SK-N-SH (cell line): ENCODE data around the gene PROK2. TPM values are rescaled to one million over a fixed set of nuclear protein-coding genes. Genes with fewer than 3 reads are reported as not detected.

Experiments
- CTCF ChIA-PET: fragments of 300-600, 350-600 bp; formaldehyde crosslinking; extraction: SDS; loops from one replicate; lab custom pipeline; 2021; lab: Yijun Ruan, JAX
- POLR2A ChIA-PET: fragments of 350-600 bp; sonication (Branson Sonifier 250); formaldehyde crosslinking; extraction: SDS; loops from one replicate; lab custom pipeline; 2020; ENCODE audit warnings: antibody characterized with exemption, inconsistent platforms; lab: Yijun Ruan, JAX
- DNase-seq: peaks from one replicate; pipeline ENCODE4 v3.0.0; 2012
- H2AFZ ChIP-seq: fragments of 200-600 bp; sonication (generic); 2 replicates; pipeline ENCODE4 v1.8.1; 2016; ENCODE audit warnings: antibody characterized with exemption, mild to moderate bottlenecking, low read depth
- H3F3A ChIP-seq: fragments of 200-600 bp; sonication (generic); replicated peaks from 2 replicates; pipeline ENCODE3; 2016; ENCODE audit warnings: antibody characterized with exemption, mild to moderate bottlenecking; ENCODE audit not compliant: insufficient read depth
- H3K27ac ChIP-seq, 2 experiments: fragments of 200-500 bp in 1 of 2; fragments of 200-600 bp in 1 of 2; sonication (Bioruptor generic) in 1 of 2; sonication (generic), shearing (Covaris generic) in 1 of 2; 2 replicates each; pipeline versions ENCODE4 v1.5.1 to v1.6.1; 2014 to 2016; ENCODE audit warnings: low read depth in 2 of 2, inconsistent platforms in 1 of 2, low read length in 1 of 2, mild to moderate bottlenecking in 1 of 2, mixed read lengths in 1 of 2
- H3K27me3 ChIP-seq: fragments of 200-600 bp; sonication (generic), shearing (Covaris generic); 2 replicates; pipeline ENCODE4 v1.6.1; 2016; ENCODE audit warnings: mixed run types; ENCODE audit not compliant: insufficient read depth
- H3K36me3 ChIP-seq, 2 experiments: fragments of 200-500 bp in 1 of 2; fragments of 200-600 bp in 1 of 2; sonication (Bioruptor generic) in 1 of 2; sonication (generic) in 1 of 2; replicated peaks in 1 of 2; 2 replicates each; pipeline versions ENCODE3 to v1.5.1; 2014 to 2016; ENCODE audit warnings: low read length in 1 of 2, mild to moderate bottlenecking in 1 of 2; ENCODE audit not compliant: insufficient read depth in 2 of 2, control insufficient read depth in 1 of 2
- H3K4me1 ChIP-seq, 2 experiments: fragments of 200-500 bp in 1 of 2; fragments of 200-600 bp in 1 of 2; sonication (Bioruptor generic) in 1 of 2; sonication (generic), shearing (Covaris generic) in 1 of 2; 2 replicates each; pipeline versions ENCODE4 v1.5.1 to v1.6.1; 2014 to 2016; ENCODE audit warnings: low read depth in 1 of 2, low read length in 1 of 2, mixed run types in 1 of 2; ENCODE audit not compliant: insufficient read depth in 2 of 2, control insufficient read depth in 1 of 2
- H3K4me2 ChIP-seq: fragments of 200-600 bp; sonication (generic), shearing (Covaris generic); 2 replicates; pipeline ENCODE4 v1.6.1; 2017; ENCODE audit warnings: mixed run types
- H3K4me3 ChIP-seq, 2 experiments: fragments of 200-500 bp in 1 of 2; fragments of 200-600 bp in 1 of 2; sonication (Bioruptor generic) in 1 of 2; sonication (generic), shearing (Covaris generic) in 1 of 2; 2 replicates each; pipeline versions ENCODE4 v1.5.1 to v1.8.1; 2014 to 2016; ENCODE audit warnings: low read depth in 2 of 2, inconsistent platforms in 1 of 2, low read length in 1 of 2, mild to moderate bottlenecking in 1 of 2, mixed read lengths in 1 of 2, moderate library complexity in 1 of 2
- H3K79me2 ChIP-seq: fragments of 200-600 bp; sonication (generic); 2 replicates; pipeline ENCODE4 v1.8.1; 2017; ENCODE audit warnings: mild to moderate bottlenecking; ENCODE audit not compliant: insufficient read depth
- H3K9ac ChIP-seq: fragments of 200-600 bp; sonication (generic); 2 replicates; pipeline ENCODE4 v1.6.1; 2017; ENCODE audit warnings: mixed run types
- H3K9me2 ChIP-seq: fragments of 200-600 bp; sonication (generic); 2 replicates; pipeline ENCODE4 v1.6.1; 2017; ENCODE audit warnings: mixed run types
- H3K9me3 ChIP-seq: fragments of 200-600 bp; sonication (generic); 2 replicates; pipeline ENCODE4 v1.6.1; 2017; ENCODE audit warnings: mixed run types, mild to moderate bottlenecking, moderate library complexity
- H4K20me1 ChIP-seq: fragments of 200-600 bp; sonication (generic); 2 replicates; pipeline ENCODE4 v1.6.1; 2017; ENCODE audit warnings: mild to moderate bottlenecking, mixed run types; ENCODE audit not compliant: insufficient read depth
- CHD2 ChIP-seq: fragments of 150-350 bp; IDR thresholded peaks from 2 replicates; pipeline ENCODE4 v1.6.1; 2018; ENCODE audit warnings: low read length; ENCODE audit not compliant: partially characterized antibody
- EZH2phosphoT487 ChIP-seq: fragments of 200-600 bp; sonication (generic); IDR thresholded peaks from 2 replicates; pipeline ENCODE4 v1.6.1; 2017; ENCODE audit warnings: low read depth, mixed run types, mild to moderate bottlenecking, antibody characterized with exemption, moderate library complexity, borderline replicate concordance
- FOXJ3 ChIP-seq: sonication (generic); formaldehyde crosslinking; IDR thresholded peaks from 2 replicates; pipeline ENCODE4 v1.5.1; 2020; ENCODE audit warnings: mild to moderate bottlenecking, missing genetic modification reagents
- GABPA ChIP-seq: IDR thresholded peaks from 2 replicates; pipeline ENCODE4 v1.4.0; 2012; ENCODE audit warnings: low read depth, mild to moderate bottlenecking
- NFIC ChIP-seq: IDR thresholded peaks from 2 replicates; pipeline ENCODE4 v1.4.0; 2012; ENCODE audit warnings: borderline replicate concordance
- NRF1 ChIP-seq: IDR thresholded peaks from 2 replicates; pipeline ENCODE4 v1.6.1; 2012; ENCODE audit warnings: low read depth, mild to moderate bottlenecking, low read length
- RAD21 ChIP-seq: IDR thresholded peaks from 2 replicates; pipeline ENCODE4 v1.6.1; 2012; ENCODE audit warnings: mild to moderate bottlenecking, low read length
- RCOR1 ChIP-seq: fragments of 150-350 bp; IDR thresholded peaks from 2 replicates; pipeline ENCODE4 v1.6.1; 2017; ENCODE audit warnings: antibody characterized with exemption, low read length
- RFX5 ChIP-seq: IDR thresholded peaks from 2 replicates; pipeline ENCODE4 v1.6.1; 2012; ENCODE audit warnings: mild to moderate bottlenecking, improper control_type of control experiment, low read length
- SMC3 ChIP-seq: IDR thresholded peaks from 2 replicates; pipeline ENCODE4 v1.6.1; 2012; ENCODE audit warnings: low read depth, low read length, improper control_type of control experiment
- TAF1 ChIP-seq: IDR thresholded peaks from 2 replicates; pipeline ENCODE4 v1.6.1; 2012; ENCODE audit warnings: low read depth, mild to moderate bottlenecking, low read length, moderate library complexity, borderline replicate concordance
- TCF12 ChIP-seq: IDR thresholded peaks from 2 replicates; pipeline ENCODE4 v1.4.0; 2012
- USF1 ChIP-seq: IDR thresholded peaks from 2 replicates; pipeline ENCODE4 v1.4.0; 2012; ENCODE audit warnings: low read depth, borderline replicate concordance
- YY1 ChIP-seq: IDR thresholded peaks from 2 replicates; pipeline ENCODE4 v1.4.0; 2012; ENCODE audit warnings: low read depth, mild to moderate bottlenecking
- WGBS: methylation state at CpG from one replicate; pipeline ENCODE4 v1.1.6; 2017; ENCODE audit warnings: low lambda C conversion rate; 5-methylcytosine and 5-hydroxymethylcytosine counted together
- polyA plus RNA-seq, 3 experiments: library from polyadenylated mRNA; depleted of rRNA; stranded (reverse); fragments of >200 nt; gene quantifications; 2 replicates each; pipeline ENCODE4 v1.2.3, GENCODE V29; 2012
- TF ChIP-seq, protein P1 (sequence below): IDR thresholded peaks from 2 replicates; pipeline ENCODE4 v1.4.0; 2012; ENCODE audit warnings: low read depth, borderline replicate concordance
- TF ChIP-seq, protein P2 (sequence below): fragments of 200-600 bp; sonication (generic); IDR thresholded peaks from 2 replicates; pipeline ENCODE4 v1.6.1; 2017; ENCODE audit warnings: antibody characterized with exemption, mild to moderate bottlenecking, moderate library complexity
- TF ChIP-seq, protein P3 (sequence below): IDR thresholded peaks from 2 replicates; pipeline ENCODE4 v1.6.1; 2012; ENCODE audit warnings: mild to moderate bottlenecking, low read depth, low read length, moderate library complexity

The PROK2 gene
- polyA plus RNA-seq, 1 of the 3 experiments (the other 2 are of a cell fraction) = not detected

- POLR2A ChIA-PET = no interaction called here
- TF ChIP-seq NRF1 (no peak), RFX5 (no peak), CHD2 (no peak), NFIC (no peak), YY1 (no peak), EZH2phosphoT487 (no peak), SMC3 (no peak), TCF12 (no peak), RCOR1 (no peak), FOXJ3 (CRISPR knock-in tag) (no peak), TAF1 (no peak), RAD21 (no peak), USF1 (no peak), GABPA (no peak)
- TF ChIP-seq, protein P1, sequence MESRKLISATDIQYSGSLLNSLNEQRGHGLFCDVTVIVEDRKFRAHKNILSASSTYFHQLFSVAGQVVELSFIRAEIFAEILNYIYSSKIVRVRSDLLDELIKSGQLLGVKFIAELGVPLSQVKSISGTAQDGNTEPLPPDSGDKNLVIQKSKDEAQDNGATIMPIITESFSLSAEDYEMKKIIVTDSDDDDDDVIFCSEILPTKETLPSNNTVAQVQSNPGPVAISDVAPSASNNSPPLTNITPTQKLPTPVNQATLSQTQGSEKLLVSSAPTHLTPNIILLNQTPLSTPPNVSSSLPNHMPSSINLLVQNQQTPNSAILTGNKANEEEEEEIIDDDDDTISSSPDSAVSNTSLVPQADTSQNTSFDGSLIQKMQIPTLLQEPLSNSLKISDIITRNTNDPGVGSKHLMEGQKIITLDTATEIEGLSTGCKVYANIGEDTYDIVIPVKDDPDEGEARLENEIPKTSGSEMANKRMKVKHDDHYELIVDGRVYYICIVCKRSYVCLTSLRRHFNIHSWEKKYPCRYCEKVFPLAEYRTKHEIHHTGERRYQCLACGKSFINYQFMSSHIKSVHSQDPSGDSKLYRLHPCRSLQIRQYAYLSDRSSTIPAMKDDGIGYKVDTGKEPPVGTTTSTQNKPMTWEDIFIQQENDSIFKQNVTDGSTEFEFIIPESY = no peak
- TF ChIP-seq, protein P2, sequence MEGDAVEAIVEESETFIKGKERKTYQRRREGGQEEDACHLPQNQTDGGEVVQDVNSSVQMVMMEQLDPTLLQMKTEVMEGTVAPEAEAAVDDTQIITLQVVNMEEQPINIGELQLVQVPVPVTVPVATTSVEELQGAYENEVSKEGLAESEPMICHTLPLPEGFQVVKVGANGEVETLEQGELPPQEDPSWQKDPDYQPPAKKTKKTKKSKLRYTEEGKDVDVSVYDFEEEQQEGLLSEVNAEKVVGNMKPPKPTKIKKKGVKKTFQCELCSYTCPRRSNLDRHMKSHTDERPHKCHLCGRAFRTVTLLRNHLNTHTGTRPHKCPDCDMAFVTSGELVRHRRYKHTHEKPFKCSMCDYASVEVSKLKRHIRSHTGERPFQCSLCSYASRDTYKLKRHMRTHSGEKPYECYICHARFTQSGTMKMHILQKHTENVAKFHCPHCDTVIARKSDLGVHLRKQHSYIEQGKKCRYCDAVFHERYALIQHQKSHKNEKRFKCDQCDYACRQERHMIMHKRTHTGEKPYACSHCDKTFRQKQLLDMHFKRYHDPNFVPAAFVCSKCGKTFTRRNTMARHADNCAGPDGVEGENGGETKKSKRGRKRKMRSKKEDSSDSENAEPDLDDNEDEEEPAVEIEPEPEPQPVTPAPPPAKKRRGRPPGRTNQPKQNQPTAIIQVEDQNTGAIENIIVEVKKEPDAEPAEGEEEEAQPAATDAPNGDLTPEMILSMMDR = no peak
- TF ChIP-seq, protein P3, sequence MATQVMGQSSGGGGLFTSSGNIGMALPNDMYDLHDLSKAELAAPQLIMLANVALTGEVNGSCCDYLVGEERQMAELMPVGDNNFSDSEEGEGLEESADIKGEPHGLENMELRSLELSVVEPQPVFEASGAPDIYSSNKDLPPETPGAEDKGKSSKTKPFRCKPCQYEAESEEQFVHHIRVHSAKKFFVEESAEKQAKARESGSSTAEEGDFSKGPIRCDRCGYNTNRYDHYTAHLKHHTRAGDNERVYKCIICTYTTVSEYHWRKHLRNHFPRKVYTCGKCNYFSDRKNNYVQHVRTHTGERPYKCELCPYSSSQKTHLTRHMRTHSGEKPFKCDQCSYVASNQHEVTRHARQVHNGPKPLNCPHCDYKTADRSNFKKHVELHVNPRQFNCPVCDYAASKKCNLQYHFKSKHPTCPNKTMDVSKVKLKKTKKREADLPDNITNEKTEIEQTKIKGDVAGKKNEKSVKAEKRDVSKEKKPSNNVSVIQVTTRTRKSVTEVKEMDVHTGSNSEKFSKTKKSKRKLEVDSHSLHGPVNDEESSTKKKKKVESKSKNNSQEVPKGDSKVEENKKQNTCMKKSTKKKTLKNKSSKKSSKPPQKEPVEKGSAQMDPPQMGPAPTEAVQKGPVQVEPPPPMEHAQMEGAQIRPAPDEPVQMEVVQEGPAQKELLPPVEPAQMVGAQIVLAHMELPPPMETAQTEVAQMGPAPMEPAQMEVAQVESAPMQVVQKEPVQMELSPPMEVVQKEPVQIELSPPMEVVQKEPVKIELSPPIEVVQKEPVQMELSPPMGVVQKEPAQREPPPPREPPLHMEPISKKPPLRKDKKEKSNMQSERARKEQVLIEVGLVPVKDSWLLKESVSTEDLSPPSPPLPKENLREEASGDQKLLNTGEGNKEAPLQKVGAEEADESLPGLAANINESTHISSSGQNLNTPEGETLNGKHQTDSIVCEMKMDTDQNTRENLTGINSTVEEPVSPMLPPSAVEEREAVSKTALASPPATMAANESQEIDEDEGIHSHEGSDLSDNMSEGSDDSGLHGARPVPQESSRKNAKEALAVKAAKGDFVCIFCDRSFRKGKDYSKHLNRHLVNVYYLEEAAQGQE = no peak
- TF ChIP-seq, all 33 proteins: peak for 0
- Histone ChIP-seq H2AFZ (no peak overlapping the region), H3K4me3 (no peak overlapping the region), H3K79me2 (no peaks in the 10 kb centered on the region), H3K27ac (no peak overlapping the region), H3K9me2 (no peaks in the 10 kb centered on the region), H3K27me3 (no peaks in the 10 kb centered on the region), H3K4me2 (no peak overlapping the region), H3K9me3 (peaks cover 9% of the 10 kb centered on the region), H3K9ac (no peak overlapping the region), H3K36me3 (no peaks in the 10 kb centered on the region), H3F3A (no peaks in the 10 kb centered on the region), H4K20me1 (no peaks in the 10 kb centered on the region), H3K4me1 (no peaks in the 10 kb centered on the region)
- CTCF ChIA-PET = interaction anchor here (1.0 to 1.6 kb wide), 3 partner anchors 10 to 16 kb away, joined by 3 to 4 read pairs (median 3); no protein-coding TSS in a partner anchor
- 50% methylated on average over 3 of the region's 3 CpGs for WGBS
- DNase-seq = no peak
These were observed 40.2 kb downstream of the PROK2 start for GRCh38 chr3:71744738-71745137.
